GM19452 (cell line): ENCODE results near the gene UNC79.

ENCODE experiments used
- ATAC-seq: cut with Tn5 transposase; IDR thresholded peaks from one replicate; pipeline ENCODE4 v1.9.1; 2021; ENCODE audit not compliant: unreplicated experiment

UNC79 gene

GRCh38 chr14:93745603-93746273, 315.0 kb downstream of the UNC79 start:
- no peak for ATAC-seq

GRCh38 chr14:93747102-93747501, 316.4 kb downstream of the UNC79 start:
- no peak for ATAC-seq

- ATAC-seq, result no peak
These were observed 316.8 kb downstream of the UNC79 start for GRCh38 chr14:93747560-93747959.

GRCh38 chr14:93748208-93749075, 317.7 kb downstream of the UNC79 start:
- no peak for ATAC-seq

- ATAC-seq, result no peak
These were observed 318.3 kb downstream of the UNC79 start for GRCh38 chr14:93749076-93749420.

GRCh38 chr14:93751946-93752655, 321.4 kb downstream of the UNC79 start:
- no peak for ATAC-seq

GRCh38 chr14:93752980-93753561, 322.3 kb downstream of the UNC79 start:
- no peak for ATAC-seq

GRCh38 chr14:93753647-93754046, 322.9 kb downstream of the UNC79 start:
- ATAC-seq, result no peak

- ATAC-seq, result no peak
These were observed 326.5 kb downstream of the UNC79 start for GRCh38 chr14:93757206-93757605.
